ENCODE data around the gene SYNJ2.

The SYNJ2 gene

DNA sequence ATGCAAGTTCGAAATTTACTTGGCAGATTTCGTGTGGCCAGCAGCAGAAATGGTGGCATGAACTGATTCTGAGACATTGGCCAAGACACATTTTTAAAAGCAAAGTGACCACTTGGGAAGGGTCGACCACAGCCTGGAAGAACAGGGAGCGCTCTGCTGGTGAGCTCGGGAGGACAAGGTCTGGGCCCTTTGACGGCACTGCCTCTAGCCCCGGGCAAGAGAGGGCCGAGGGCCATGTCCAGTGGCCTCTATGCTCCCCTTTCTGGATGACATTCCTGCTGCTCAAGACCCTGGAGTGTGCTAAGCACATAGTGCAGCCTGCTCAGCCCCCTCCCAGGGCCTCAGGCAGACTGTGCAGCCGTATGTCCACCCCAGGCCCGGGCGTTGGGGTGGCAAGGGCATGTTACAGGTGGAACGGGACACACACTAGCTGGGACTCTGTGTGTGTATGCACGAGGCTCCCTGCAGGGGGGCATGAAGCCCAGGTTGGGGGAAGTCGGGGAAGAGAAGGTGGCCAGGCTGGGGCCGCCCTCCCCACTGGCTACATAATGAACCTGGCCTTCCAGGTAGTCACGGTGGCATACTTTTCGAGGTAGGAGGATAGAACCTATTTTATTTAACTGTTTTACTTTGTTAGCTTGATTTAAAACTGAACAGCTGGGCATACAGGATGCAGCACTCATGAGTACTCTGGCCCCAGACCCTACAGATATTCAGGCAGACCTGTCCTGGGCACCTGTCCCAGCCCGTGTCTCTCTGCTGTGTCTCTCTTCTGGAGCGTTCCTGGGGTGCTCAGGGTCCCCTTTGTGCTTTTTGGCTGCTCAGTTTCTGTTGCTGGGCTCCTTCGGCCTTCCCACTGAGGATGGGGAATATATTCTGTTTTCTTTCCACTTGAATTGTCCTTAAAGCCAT is 6.4 kb downstream of the SYNJ2 start:
- TF ChIP-seq, protein P1, sequence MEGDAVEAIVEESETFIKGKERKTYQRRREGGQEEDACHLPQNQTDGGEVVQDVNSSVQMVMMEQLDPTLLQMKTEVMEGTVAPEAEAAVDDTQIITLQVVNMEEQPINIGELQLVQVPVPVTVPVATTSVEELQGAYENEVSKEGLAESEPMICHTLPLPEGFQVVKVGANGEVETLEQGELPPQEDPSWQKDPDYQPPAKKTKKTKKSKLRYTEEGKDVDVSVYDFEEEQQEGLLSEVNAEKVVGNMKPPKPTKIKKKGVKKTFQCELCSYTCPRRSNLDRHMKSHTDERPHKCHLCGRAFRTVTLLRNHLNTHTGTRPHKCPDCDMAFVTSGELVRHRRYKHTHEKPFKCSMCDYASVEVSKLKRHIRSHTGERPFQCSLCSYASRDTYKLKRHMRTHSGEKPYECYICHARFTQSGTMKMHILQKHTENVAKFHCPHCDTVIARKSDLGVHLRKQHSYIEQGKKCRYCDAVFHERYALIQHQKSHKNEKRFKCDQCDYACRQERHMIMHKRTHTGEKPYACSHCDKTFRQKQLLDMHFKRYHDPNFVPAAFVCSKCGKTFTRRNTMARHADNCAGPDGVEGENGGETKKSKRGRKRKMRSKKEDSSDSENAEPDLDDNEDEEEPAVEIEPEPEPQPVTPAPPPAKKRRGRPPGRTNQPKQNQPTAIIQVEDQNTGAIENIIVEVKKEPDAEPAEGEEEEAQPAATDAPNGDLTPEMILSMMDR (IDR thresholded peaks at IDR 0.05; ENCODE audit: control insufficient read depth, insufficient read depth, low read depth, low read length, missing control alignments) = no peak
- no peak for DNase-seq (ENCODE audit: low read depth)
- H3K4me3 ChIP-seq (ENCODE audit: control insufficient read depth, low read depth, low read length) = no peak overlapping the region

DNA sequence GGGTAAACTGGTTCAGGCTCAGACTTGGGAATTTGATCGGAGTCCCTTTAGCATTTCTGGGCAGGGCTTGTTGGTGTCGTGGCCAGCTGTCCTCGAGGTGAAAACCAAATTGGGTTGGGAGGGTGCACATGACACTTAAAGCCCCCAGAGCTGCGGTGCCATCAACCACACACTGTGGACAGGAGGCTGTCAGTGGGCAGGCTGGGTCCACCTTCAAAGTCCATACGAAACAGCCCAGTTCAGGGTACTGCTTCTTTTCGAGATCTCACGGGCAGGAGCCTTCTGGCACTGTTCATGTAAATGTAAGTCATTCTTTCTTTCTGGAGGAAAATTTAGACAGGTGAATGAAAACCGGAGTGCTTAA is 7.0 kb downstream of the SYNJ2 start:
- H3K4me3 ChIP-seq (ENCODE audit: control insufficient read depth, low read depth, low read length) = no peak overlapping the region
- no peak for DNase-seq (ENCODE audit: low read depth)
- TF ChIP-seq, protein P1 (IDR thresholded peaks at IDR 0.05; ENCODE audit: control insufficient read depth, insufficient read depth, low read depth, low read length, missing control alignments) = no peak

DNA sequence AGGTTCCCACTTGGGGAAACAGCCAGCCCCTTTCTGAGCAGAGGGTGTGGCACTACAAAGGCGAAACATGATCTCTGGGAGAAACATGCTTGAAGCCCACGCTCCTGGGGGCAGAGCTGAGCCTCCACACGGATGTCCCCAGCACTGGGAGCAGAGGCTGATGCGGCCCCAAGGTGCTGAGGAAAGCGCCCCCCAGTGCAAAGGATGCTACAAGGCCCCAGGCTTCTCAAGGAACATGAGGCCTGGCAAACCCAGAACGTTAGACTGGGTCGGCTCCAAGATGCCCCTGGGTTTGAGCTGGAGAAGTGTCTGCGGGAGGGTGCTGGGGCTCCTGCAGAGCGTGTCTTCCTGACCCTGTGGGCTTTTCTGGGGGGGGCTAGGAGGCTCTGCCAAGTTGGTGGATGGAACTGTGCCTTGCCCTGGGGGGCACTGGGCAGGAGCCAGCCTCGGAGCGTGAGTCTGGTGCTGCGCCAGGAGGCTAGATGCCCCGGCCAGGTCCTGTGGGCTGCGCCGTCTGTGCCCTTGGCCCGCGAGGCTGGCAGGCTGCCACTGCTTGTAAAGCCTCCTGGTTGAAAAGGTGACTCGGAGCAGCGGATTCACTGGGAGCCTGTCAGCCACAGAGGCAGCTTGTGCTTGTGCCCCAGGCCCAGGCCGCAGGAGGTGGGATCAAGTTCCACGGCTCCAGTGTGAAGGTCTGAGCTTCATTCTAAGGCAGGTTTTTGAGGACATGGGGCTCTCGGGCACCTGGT is 8.1 kb downstream of the SYNJ2 start:
- DNase-seq (ENCODE audit: low read depth) = no peak
- H3K4me3 ChIP-seq (ENCODE audit: control insufficient read depth, low read depth, low read length) = no peak overlapping the region
- TF ChIP-seq, protein P1 (IDR thresholded peaks at IDR 0.05; ENCODE audit: control insufficient read depth, insufficient read depth, low read depth, low read length, missing control alignments) = peak; percentile 9

DNA sequence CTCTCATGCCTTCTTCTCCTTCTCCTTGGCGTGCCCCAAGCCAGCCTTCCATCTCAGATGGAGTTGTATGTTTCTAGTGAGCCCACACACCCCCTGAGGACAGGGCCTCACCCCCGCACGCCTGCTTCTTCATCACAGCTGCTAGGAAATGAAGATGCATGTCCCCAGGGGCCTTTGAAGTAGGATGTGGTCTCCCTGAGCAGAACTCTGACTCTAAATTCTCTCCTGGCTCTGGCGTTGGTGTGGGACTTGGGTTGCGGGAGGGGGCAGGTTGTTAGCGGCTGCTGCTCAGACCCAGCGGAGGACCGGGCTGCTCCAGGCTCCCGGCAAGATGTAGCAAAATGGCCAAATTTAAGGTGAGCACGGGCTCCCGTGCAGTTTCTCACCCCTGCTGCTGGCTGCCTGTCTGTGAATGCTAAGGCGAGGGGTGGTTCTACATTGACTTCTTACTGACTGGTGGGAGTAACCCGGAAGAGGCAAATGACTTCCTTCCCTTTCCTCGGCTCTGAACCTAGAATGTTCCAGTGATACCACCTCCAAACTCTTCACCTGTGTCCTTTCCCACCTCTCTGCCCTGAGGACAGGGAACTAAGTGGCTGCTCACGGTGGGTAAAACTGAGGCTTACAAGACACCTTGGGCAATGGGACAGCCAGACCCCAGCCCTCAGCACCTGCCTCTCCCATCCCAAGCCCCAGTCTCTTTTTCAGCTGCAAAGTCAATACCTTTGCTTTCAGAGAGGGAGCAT is 8.8 kb downstream of the SYNJ2 start:
- TF ChIP-seq, protein P1 (IDR thresholded peaks at IDR 0.05; ENCODE audit: control insufficient read depth, insufficient read depth, low read depth, low read length, missing control alignments) = no peak
- DNase-seq (ENCODE audit: low read depth) = no peak
- no peak overlapping the region for H3K4me3 ChIP-seq (ENCODE audit: control insufficient read depth, low read depth, low read length)

DNA sequence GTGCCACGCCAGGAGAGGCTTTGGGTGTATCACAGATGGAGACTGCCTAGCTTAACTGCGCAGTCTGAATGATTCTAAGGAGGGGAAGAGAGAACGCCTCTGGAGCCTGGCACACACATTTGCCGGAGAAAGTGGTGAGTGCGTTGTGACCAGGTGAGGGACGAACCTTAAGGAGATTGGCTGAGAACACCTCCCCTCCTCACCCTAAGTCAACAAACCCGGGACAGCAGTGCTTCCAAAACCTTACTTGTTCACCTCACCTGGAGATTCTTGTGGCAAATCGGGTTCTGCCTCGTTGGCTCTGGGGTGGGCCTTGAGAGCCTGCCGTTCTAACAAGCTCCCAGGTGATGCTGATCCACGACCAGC is 9.4 kb downstream of the SYNJ2 start:
- TF ChIP-seq, protein P1 (IDR thresholded peaks at IDR 0.05; ENCODE audit: control insufficient read depth, insufficient read depth, low read depth, low read length, missing control alignments) = no peak
- DNase-seq (ENCODE audit: low read depth) = no peak
- H3K4me3 ChIP-seq (ENCODE audit: control insufficient read depth, low read depth, low read length) = no peak overlapping the region

DNA sequence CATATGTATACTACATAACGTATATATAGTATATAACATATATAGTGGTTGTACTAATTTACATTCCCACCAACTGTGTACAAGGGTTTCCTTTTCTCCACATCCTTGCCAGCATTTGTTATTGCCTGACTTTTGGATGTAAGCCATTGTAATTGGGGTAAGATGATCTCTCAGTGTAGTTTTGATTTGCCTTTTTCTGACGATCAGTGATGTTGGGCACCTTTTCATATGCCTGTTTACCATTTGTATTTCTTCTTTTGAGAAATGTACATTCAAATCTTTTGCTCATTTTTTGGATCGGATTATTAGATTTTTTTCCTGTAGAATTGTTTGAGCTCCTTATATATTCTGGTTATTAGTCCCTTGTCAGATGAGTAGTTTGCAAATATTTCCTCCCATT is 11.4 kb downstream of the SYNJ2 start:
- TF ChIP-seq, protein P1 (IDR thresholded peaks at IDR 0.05; ENCODE audit: control insufficient read depth, insufficient read depth, low read depth, low read length, missing control alignments) = no peak
- H3K4me3 ChIP-seq (ENCODE audit: control insufficient read depth, low read depth, low read length) = no peak overlapping the region
- DNase-seq (ENCODE audit: low read depth) = no peak

Data from AG09309 (cell line).